C4-2B (cell line): Measurements from ENCODE around the gene IL16.

ENCODE experiments used
- H3K27ac ChIP-seq: fragments of 450-650 bp; 2 replicates; pipeline ENCODE4 v1.5.1; 2017
- ZFX ChIP-seq: fragments of 450-650 bp; IDR thresholded peaks from 2 replicates; pipeline ENCODE4 v1.6.1; 2017
- TF ChIP-seq, protein P1 (sequence below): fragments of 450-650 bp; conservative IDR thresholded peaks from 2 replicates; pipeline ENCODE4 v1.5.1; 2017; ENCODE audit warnings: mild to moderate bottlenecking

IL16 gene

DNA sequence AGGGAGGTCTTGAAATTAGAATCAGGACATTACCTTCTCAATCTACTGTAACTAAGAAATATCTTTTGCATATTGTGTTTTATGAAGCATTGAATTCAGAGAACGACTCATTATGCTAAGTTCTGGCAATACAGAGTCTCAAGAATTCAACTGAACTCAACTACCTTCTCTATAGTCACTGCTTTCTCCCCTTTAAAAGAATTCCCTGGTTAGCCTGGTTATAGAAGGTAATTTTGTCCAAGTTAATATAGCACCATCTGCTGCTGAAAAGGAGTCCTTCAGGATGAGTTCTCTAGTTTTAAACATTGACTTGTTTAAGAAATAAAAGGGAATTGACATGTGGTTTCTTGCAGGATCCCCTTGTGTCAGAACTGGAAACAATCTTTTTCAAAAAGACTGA, 60.2 kb downstream of the IL16 start:
- no peak overlapping the region for H3K27ac ChIP-seq
- TF ChIP-seq, protein P1, sequence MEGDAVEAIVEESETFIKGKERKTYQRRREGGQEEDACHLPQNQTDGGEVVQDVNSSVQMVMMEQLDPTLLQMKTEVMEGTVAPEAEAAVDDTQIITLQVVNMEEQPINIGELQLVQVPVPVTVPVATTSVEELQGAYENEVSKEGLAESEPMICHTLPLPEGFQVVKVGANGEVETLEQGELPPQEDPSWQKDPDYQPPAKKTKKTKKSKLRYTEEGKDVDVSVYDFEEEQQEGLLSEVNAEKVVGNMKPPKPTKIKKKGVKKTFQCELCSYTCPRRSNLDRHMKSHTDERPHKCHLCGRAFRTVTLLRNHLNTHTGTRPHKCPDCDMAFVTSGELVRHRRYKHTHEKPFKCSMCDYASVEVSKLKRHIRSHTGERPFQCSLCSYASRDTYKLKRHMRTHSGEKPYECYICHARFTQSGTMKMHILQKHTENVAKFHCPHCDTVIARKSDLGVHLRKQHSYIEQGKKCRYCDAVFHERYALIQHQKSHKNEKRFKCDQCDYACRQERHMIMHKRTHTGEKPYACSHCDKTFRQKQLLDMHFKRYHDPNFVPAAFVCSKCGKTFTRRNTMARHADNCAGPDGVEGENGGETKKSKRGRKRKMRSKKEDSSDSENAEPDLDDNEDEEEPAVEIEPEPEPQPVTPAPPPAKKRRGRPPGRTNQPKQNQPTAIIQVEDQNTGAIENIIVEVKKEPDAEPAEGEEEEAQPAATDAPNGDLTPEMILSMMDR, result peak; percentile 64
- no peak for TF ChIP-seq ZFX

- H3K27ac ChIP-seq, result no peak overlapping the region
- no peak for TF ChIP-seq ZFX
- TF ChIP-seq, protein P1, result no peak
Observed at GRCh38 chr15:81257435-81257834, 60.8 kb downstream of the IL16 start.

GRCh38 chr15:81258455-81258854, 61.8 kb downstream of the IL16 start:
- no peak for TF ChIP-seq ZFX
- TF ChIP-seq, protein P1, result no peak
- H3K27ac ChIP-seq, result no peak overlapping the region

DNA sequence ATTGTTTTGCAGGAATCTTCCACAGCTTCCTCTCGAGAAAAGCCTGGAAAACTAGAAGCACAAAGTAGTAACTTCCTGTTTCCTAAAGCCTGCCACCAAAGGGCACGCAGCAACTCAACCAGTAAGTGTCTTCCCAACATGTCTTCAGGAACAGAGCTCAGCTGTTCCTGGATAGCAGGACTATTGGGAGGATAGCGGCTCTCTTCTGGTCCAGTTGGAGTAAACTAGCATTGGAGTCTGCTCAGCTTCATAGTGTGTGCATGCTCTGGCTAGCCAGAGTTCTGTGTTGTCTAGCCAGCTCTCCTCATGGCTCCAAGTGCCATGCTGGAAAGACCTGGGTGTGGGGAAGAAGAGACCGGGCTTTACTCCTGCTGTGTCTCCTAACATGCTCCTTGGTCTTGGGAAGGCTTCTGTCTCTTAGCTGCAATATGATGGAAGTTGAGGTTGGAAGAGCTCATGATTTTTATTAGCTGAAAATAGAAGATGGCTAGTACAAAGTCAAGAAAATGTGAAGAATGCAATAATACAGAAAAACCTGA, 63.1 kb downstream of the IL16 start:
- no peak overlapping the region for H3K27ac ChIP-seq
- TF ChIP-seq, protein P1, result no peak
- TF ChIP-seq ZFX, result no peak

DNA sequence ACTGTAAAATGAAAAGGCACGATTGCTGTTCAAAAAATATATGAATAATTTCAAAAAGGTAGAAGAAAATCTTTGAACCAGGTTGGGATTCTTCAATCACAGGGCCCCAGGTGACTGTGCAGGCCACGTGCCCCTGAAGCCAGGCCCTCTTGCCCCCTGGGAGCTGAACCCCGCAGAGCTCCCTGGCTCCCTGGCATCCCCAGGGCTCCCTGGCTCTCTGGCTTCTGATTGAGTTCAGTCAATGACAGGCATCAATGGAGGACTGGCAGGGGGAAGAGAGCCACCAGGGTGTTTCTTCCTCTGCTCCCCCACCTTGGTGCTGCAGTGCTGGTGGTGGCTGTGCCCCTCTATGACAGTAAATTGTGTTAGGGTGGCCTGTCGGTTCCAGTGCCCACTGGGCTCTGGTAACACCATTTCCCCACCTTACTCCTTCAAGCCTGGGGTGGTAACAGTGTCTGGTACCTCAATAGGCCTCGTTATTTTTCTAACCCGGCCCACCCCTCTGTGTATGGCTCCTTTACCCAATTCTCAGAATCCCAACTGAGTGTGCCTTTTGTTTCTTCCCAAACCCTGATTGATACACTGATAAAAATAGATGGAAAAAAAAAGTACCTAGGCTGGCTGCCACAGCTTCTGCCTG, 64.6 kb downstream of the IL16 start:
- TF ChIP-seq, protein P1, result no peak
- no peak for TF ChIP-seq ZFX
- no peak overlapping the region for H3K27ac ChIP-seq

- TF ChIP-seq, protein P1, result no peak
- no peak for TF ChIP-seq ZFX
- H3K27ac ChIP-seq, result no peak overlapping the region
Observed at GRCh38 chr15:81263477-81263876, 66.8 kb downstream of the IL16 start.

GRCh38 chr15:81264072-81264857, 67.6 kb downstream of the IL16 start:
- H3K27ac ChIP-seq, result no peak overlapping the region
- TF ChIP-seq ZFX, result no peak
- TF ChIP-seq, protein P1, result no peak
